ENCODE measurements around the gene COX7B2. TPM values are rescaled to one million over a fixed set of nuclear protein-coding genes. Genes with fewer than 3 reads are reported as not detected.

COX7B2 gene
- total RNA-seq, 2 donors from 2014 or later = not detected

- TF ChIP-seq POLR2A (IDR thresholded peaks at IDR 0.05) (no peak), CTCF (IDR thresholded peaks at IDR 0.05) (peak in 4 of 7 experiments; percentile 15 to 38 (median 22))
- Histone ChIP-seq H3K36me3 (replicated peaks in 1 of 2; ENCODE audit: insufficient read depth in 1 of 2, low read depth in 2 of 2) (no peaks in the 10 kb centered on the region), H3K4me3 (no peak overlapping the region), H3K4me1 (peaks cover 4% of the 10 kb centered on the region), H3K9me3 (no peaks in the 10 kb centered on the region), H3K27me3 (no peaks in the 10 kb centered on the region), H3K27ac (no peak overlapping the region)
- WGBS, 2 donors = 1 to 9% methylated on average over 2 of the region's 2 CpGs
- ATAC-seq (no peak), DNase-seq (no peak)
- intact Hi-C loops (cut with DNase I) = no loop called here
Observed at GRCh38 chr4:46886711-46887110, 22.3 kb downstream of the COX7B2 start.

DNA sequence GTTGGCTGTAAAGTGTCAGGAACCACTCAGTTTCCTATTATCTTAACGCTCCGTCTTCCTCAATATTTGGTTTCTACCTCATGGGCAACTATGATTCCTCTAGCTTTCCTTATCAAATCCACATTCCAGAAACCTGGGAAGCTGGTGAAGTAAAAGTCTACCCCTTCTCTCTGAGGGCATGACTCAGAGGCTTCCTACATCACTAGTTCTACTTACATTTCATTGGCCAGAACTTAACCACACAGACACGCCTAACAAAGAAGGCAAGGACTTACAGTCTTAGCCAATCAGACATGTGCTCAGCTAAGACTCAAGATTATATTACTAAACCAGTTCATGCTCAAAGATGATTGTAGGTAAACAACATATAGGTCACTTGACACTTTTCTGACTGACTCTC is 30.4 kb downstream of the COX7B2 start:
- Histone ChIP-seq H3K4me1 (no peaks in the 10 kb centered on the region), H3K27me3 (no peaks in the 10 kb centered on the region), H3K9me3 (no peaks in the 10 kb centered on the region), H3K36me3 (replicated peaks in 1 of 2; ENCODE audit: insufficient read depth in 1 of 2, low read depth in 2 of 2) (no peaks in the 10 kb centered on the region), H3K4me3 (no peak overlapping the region), H3K27ac (no peak overlapping the region)
- TF ChIP-seq POLR2A (IDR thresholded peaks at IDR 0.05) (no peak), CTCF (IDR thresholded peaks at IDR 0.05) (no peak)
- DNase-seq = no peak
- intact Hi-C loops (cut with DNase I) = no loop called here
- no peak for ATAC-seq
- 68 to 88% methylated on average over 3 of the region's 3 CpGs for WGBS, 2 donors

GRCh38 chr4:46874811-46875210 is 34.2 kb downstream of the COX7B2 start:
- Histone ChIP-seq H3K36me3 (replicated peaks in 1 of 2; ENCODE audit: insufficient read depth in 1 of 2, low read depth in 2 of 2) (no peaks in the 10 kb centered on the region), H3K9me3 (no peaks in the 10 kb centered on the region), H3K27me3 (no peaks in the 10 kb centered on the region), H3K27ac (no peak overlapping the region), H3K4me1 (no peaks in the 10 kb centered on the region), H3K4me3 (no peak overlapping the region)
- intact Hi-C loops (cut with DNase I) = no loop called here
- TF ChIP-seq CTCF (IDR thresholded peaks at IDR 0.05) = no peak
- no peak for TF ChIP-seq POLR2A (IDR thresholded peaks at IDR 0.05)
- WGBS, 2 donors = 15 to 26% methylated on average over 1 of the region's 1 CpG
- no peak for ATAC-seq
- DNase-seq = no peak

DNA sequence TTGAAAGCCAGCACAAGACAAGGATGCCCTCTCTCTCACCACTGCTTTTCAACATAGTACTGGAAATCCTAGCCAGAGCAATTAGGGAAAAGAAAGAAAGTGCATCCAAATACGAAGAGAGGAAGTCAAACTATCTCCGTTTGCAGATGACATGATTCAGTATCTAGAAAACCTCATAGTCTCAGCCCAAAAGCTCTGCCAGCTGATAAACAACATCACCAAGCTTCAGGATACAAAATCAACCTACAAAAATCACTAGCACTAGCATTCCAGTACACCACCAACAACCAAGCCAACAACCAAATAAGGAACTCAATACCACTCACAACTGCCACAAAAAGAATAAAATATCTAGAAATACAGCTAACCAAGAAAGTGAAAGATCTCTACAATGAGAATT is 38.6 kb downstream of the COX7B2 start:
- H3K36me3 ChIP-seq (replicated peaks in 1 of 2; ENCODE audit: insufficient read depth in 1 of 2, low read depth in 2 of 2) = no peaks in the 10 kb centered on the region
- DNase-seq (no peak), ATAC-seq (no peak)
- H3K27me3 ChIP-seq = no peaks in the 10 kb centered on the region
- 33 to 52% methylated on average over 2 of the region's 2 CpGs for WGBS, 2 donors
- no peak overlapping the region for H3K27ac ChIP-seq
- TF ChIP-seq POLR2A (IDR thresholded peaks at IDR 0.05) = no peak
- TF ChIP-seq CTCF (IDR thresholded peaks at IDR 0.05) = no peak
- intact Hi-C loops (cut with DNase I) = no loop called here
- no peaks in the 10 kb centered on the region for H3K4me1 ChIP-seq
- no peaks in the 10 kb centered on the region for H3K9me3 ChIP-seq
- no peak overlapping the region for H3K4me3 ChIP-seq

DNA sequence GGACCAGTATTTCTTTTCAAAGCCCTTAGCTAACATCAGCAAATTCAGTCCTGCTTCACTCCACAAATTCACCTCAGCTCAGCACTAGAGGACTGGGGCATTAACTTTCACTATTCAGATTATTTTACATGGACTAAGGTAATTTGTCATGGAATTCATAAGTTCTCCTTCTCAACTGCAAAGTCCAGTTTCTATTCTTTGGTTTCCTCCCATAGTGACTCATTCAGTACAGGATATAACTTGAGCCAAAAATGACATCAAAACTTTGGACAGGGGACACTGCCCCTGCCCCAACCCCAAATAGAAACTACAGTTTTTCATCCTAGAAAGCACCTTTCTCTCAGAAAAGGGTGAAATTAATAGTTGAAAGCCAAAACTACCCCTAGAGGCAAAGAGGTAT is 52.7 kb downstream of the COX7B2 start:
- Histone ChIP-seq H3K27ac (no peak overlapping the region), H3K4me1 (no peaks in the 10 kb centered on the region), H3K9me3 (no peaks in the 10 kb centered on the region), H3K27me3 (no peaks in the 10 kb centered on the region), H3K36me3 (replicated peaks in 1 of 2; ENCODE audit: insufficient read depth in 1 of 2, low read depth in 2 of 2) (no peaks in the 10 kb centered on the region), H3K4me3 (no peak overlapping the region)
- intact Hi-C loops (cut with DNase I) = no loop called here
- DNase-seq (no peak), ATAC-seq (no peak)
- TF ChIP-seq CTCF (IDR thresholded peaks at IDR 0.05) (no peak), POLR2A (IDR thresholded peaks at IDR 0.05) (no peak)
